ENCODE results near the gene BEST1.

GRCh38 chr11:61911701-61912529 lies 38.2 kb upstream of the BEST1 start:
- no peak for TF ChIP-seq EP300 (IDR thresholded peaks at IDR 0.05; ENCODE audit: borderline replicate concordance)
- TF ChIP-seq RAD21 (IDR thresholded peaks at IDR 0.05; ENCODE audit: low read depth), result no peak
- TF ChIP-seq, protein P1, sequence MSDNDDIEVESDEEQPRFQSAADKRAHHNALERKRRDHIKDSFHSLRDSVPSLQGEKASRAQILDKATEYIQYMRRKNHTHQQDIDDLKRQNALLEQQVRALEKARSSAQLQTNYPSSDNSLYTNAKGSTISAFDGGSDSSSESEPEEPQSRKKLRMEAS (IDR thresholded peaks at IDR 0.05), result no peak
